NCI-H2029 treated with DMSO at 0.1 percent for 48 hours (cell line): ENCODE data around the gene PDE4B.
"Not testable (repeated sequence)": the region's sequence is repeated elsewhere in the genome, so short reads cannot be mapped to it uniquely, and the experiment has no call there.

Experiments used
- DNase-seq: peaks from one replicate; lab custom pipeline; 2025; lab: John Stamatoyannopoulos, UW

The PDE4B gene

GRCh38 chr1:65994223-65994622 lies 201.5 kb downstream of the PDE4B start:
- no peak for DNase-seq

GRCh38 chr1:65995336-65995735 lies 202.6 kb downstream of the PDE4B start:
- DNase-seq = no peak

GRCh38 chr1:65995928-65996327 lies 203.2 kb downstream of the PDE4B start:
- no peak for DNase-seq

- no peak for DNase-seq
Measured at GRCh38 chr1:65997693-65998092, 205.0 kb downstream of the PDE4B start.

DNA sequence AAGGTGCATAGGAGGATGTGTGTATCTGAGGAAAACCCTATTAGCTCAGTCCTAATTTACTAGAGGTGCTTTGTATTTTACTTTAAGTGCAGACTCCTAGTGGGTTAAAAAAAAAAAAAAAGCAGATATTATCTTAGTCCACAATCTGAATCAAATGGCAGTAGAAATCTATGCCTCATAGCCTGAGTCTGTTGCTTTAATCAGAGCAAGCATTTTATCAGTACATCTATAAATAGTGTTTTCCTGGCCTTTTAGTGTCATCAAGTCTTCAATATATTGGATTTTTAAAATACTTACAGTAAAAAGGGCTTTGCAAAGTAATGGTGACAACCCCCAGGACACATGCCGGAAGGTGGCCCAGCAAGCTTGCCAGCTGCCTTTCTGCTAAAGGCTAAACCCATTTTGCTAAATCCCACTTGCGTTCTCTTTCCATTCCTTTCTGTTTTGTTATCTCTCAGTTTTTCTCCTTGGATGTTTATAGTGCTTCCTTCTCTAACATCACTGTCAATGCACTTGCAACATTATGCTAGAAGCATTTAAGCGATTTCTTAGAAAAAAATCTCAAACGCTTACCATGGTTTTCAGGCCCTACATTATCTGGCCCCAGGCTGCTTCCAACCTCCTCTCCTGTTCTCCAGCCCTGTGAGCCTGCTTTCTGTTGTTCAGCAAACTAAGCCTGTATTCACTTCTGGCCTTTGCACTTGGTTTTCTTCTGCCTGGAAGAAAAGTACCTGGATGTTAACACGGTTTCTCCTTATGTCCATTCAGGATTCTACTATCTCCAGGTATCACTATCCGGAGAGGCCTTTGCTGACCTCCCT lies 206.3 kb downstream of the PDE4B start:
- DNase-seq = no peak

DNA sequence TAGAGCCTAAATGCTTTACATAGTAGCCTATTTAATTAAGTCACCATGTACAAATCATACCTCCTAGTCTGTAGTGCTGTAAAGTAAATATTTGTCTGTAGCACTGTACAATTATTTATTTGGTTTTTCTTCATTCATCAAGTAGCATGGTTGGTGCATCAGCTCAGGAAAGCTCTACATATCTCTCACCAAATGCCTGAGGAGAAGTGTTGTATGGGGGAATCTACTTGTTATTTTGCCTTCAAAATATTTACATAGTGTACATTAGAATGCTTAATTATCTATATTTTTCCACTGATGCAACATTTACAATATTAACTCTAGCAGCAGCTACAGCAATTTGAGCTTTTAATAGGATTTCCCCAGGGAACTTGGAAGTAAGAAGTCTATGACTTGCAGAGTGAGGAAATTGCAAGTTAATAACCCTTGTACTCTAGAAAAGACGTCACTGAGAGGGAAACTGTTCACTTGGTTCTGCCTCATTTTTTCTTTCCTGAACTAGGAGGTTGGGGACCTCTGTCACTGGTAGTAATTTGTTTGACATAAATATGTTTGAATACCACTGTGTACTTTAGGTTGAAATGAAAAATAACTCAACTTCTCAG lies 207.4 kb downstream of the PDE4B start:
- peak; percentile 37 for DNase-seq

GRCh38 chr1:66003690-66004089 lies 211.0 kb downstream of the PDE4B start:
- no peak for DNase-seq

GRCh38 chr1:66006534-66006933 lies 213.8 kb downstream of the PDE4B start:
- DNase-seq = not testable (repeated sequence)

GRCh38 chr1:66012106-66012784 lies 219.6 kb downstream of the PDE4B start:
- DNase-seq = no peak

DNA sequence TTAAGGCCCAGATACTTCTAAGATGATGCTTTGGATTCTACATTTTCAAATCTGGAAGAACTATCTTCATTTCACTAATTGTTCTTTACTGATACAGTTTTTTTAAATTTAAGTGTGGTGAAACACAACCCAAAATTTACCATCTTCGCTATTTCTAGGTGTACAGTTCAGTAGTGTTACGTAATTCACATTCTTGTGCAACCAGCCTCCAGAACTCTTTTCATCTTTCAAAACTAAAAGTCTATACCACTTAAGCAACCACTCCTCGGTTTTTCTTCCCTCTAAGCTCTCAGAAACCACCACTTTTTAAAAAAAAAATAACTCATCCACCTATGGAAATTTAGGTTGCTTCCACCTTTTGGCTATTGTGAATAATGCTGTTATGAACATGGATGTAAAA lies 220.7 kb downstream of the PDE4B start:
- DNase-seq = no peak

- no peak for DNase-seq
Measured at GRCh38 chr1:66022904-66023620, 230.4 kb downstream of the PDE4B start.

GRCh38 chr1:66025188-66025587 lies 232.5 kb downstream of the PDE4B start:
- no peak for DNase-seq

DNA sequence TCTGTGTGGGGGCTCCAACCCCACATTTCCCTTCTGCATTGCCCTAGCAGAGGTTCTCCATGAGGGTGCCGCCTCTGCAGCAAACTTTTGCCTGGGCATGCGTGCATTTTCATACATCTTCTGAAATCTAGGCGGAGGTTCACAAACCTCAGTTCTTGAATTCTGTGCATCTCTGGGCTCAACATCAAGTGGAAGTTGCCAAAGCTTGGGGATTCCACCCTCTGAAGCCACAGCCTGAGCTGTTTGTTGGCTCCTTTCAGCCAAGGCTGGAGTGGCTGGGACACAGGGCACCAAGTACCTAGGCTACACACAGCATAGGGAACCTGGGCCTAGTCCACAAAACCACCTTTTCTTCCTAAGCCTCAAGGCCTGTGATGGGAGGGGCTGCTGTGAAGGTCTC lies 235.3 kb downstream of the PDE4B start:
- no peak for DNase-seq

DNA sequence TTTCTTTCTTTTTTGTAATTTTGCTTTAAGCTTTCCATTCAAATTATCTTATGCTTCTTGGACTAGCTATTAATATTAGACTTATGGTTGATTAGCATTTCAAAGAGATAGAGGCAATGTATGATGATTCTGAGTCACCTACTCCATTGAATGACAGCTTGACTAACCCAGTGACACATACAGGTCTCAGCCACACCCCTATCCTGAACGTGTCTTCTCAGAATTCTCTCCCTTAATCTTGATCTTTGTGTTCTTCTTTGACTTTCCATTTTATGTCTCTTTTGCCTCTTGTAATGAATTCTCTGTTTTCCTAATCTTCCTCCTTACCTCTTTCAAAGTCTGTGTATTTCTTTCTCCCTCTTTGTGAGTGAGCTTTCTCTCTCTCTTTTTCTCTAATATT lies 241.1 kb downstream of the PDE4B start:
- DNase-seq = no peak

DNA sequence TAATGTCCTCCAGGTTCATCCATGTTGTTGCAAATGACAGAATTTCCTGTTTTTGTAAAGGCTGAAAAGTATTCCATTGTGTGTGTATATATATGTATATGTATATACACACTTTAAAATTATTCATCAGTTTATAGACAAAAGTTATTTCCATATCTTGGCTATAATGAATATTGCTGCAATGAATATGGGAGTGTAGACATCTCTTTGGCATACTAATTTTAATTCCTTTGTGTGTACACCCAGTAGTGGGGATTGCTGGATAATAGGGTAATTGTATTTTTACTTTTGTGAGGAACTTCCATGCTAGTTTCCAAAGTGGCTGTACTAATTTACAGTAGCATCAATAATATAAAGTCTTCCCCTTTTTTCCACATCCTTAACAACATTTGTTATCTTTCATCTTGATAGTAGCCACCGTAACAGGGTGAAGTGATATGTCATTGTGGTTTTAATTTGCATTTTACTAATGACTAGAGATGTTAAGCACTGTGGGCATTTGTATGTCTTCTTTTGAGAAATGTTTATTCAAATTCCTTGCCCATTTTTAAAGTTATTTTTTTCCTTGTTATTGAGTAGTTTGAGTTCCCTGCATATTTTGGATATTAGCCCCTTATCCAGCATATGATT lies 243.0 kb downstream of the PDE4B start:
- DNase-seq = no peak

GRCh38 chr1:66041654-66042053 lies 249.0 kb downstream of the PDE4B start:
- DNase-seq = no peak

DNA sequence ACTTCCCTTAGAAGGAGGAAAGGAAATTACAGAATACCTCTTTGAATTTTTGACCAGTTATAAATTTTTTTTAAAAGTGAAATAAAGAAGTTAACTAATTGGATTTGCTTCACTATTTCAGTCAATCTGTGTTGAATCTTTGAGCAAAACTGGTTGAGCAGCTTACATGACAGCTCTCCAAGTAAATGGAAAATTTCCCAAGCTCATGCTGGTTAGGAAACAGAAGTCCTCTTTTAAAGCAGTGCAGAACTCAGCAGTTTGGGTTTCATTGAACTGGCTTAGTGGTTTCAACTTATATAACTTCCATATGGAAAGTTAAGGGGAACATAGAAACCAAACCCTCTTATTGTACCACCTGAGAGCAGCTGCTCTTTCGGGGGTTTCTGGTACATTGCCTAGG lies 250.5 kb downstream of the PDE4B start:
- DNase-seq = no peak

- no peak for DNase-seq
Measured at GRCh38 chr1:66044912-66045311, 252.2 kb downstream of the PDE4B start.

DNA sequence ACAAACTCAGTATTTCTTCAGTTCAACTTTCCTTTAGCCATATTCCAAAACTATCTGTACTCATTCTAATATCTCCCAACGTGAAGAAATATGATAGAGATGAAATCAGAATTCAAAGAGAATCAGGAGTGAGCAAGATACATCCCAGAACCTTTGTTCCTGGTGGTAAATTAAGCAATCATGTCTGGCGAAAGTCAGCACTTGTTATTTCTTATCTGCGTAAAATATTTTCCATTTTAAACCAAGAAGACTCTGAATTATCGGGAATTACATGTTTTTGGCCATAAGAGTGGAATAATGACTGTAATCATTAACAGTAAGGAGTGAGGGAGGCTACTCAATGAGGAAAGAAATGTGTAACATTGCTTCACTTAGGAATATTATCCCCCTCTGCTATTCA lies 253.7 kb downstream of the PDE4B start:
- DNase-seq = no peak

GRCh38 chr1:66048011-66048410 lies 255.3 kb downstream of the PDE4B start:
- DNase-seq = no peak

GRCh38 chr1:66050123-66050522 lies 257.4 kb downstream of the PDE4B start:
- DNase-seq = no peak

- DNase-seq = no peak
Measured at GRCh38 chr1:66050633-66051032, 257.9 kb downstream of the PDE4B start.
